Esophagus muscularis mucosa (tissue), 4 donors: ENCODE results near the gene PLEKHA3. TPM values are rescaled to one million over a fixed set of nuclear protein-coding genes. Genes with fewer than 3 reads are reported as not detected.

Experiments used
- DNase-seq: peaks from one replicate; pipeline ENCODE4 v3.0.0-alpha.2; 2017; ENCODE audit errors: extremely low spot score
- H3K27ac ChIP-seq, 4 donors: fragments of 200-600 bp; sonication (generic); replicated peaks in 1 of 4; 1 replicate in 3 of 4; 2 replicates in 1 of 4; pipeline ENCODE4 v1.5.1; 2016 to 2019; ENCODE audit warnings: mild to moderate bottlenecking in 1 of 4
- H3K27me3 ChIP-seq, 4 donors: fragments of 200-600 bp; sonication (generic); one replicate each; pipeline versions ENCODE4 v1.5.1 to v1.6.0; 2016 to 2019
- H3K36me3 ChIP-seq, 4 donors: fragments of 200-600 bp; sonication (generic); one replicate each; pipeline ENCODE4 v1.5.1; 2016 to 2019
- H3K4me1 ChIP-seq, 4 donors: fragments of 200-600 bp; sonication (generic); one replicate each; pipeline ENCODE4 v1.5.1; 2016 to 2019
- H3K4me3 ChIP-seq, 4 donors: fragments of 200-600 bp; sonication (generic); 1 replicate in 2 of 4; 2 replicates in 2 of 4; pipeline ENCODE4 v1.5.1; 2016 to 2019; ENCODE audit warnings: mild to moderate bottlenecking in 4 of 4, moderate library complexity in 1 of 4
- H3K9me3 ChIP-seq, 4 donors: fragments of 200-600 bp; sonication (generic); 1 replicate in 3 of 4; 2 replicates in 1 of 4; pipeline ENCODE4 v1.5.1; 2016 to 2019
- CTCF ChIP-seq, 3 experiments: fragments of 200-600 bp in 2 of 3; fragments of 450-650 bp in 1 of 3; sonication (generic) in 2 of 3; IDR thresholded peaks; one replicate each; pipeline ENCODE4 v1.5.1; 2017 to 2019; ENCODE audit warnings: antibody characterized with exemption in 3 of 3, mild to moderate bottlenecking in 2 of 3, moderate library complexity in 1 of 3
- EP300 ChIP-seq: sonication (generic); formaldehyde crosslinking; IDR thresholded peaks from one replicate; pipeline ENCODE4 v1.6.1; 2017; ENCODE audit warnings: antibody characterized with exemption
- POLR2A ChIP-seq: fragments of 450-650 bp; IDR thresholded peaks from one replicate; pipeline ENCODE4 v1.6.1; 2017; ENCODE audit warnings: antibody characterized with exemption, moderate library complexity, mild to moderate bottlenecking, low read depth
- POLR2AphosphoS5 ChIP-seq, 2 donors: sonication (generic); formaldehyde crosslinking; IDR thresholded peaks; one replicate each; pipeline ENCODE4 v1.6.1; 2017; ENCODE audit warnings: antibody characterized with exemption in 2 of 2
- WGBS: methylation state at CpG from one replicate; pipeline ENCODE4 v1.1.5; 2018; 5-methylcytosine and 5-hydroxymethylcytosine counted together
- intact Hi-C: fragments of 100-400 bp; cut with DNase I; formaldehyde crosslinking; loops from one replicate; pipeline ENCODE4 v1.15.1; 2023
- total RNA-seq, 4 donors: library from RNA; depleted of rRNA; stranded (reverse); fragments of >200 nt; gene quantifications; one replicate each; pipeline versions ENCODE4 v1.1.0 to v1.2.1, GENCODE V29; 2016

PLEKHA3 gene
- total RNA-seq, 4 donors from 2014 or later, result 20.8 to 30.0 (median 26.5) TPM

- Histone ChIP-seq H3K9me3 (no peaks in the 10 kb centered on the region), H3K27me3 (no peaks in the 10 kb centered on the region), H3K4me3 (no peak overlapping the region), H3K4me1 (no peaks in the 10 kb centered on the region), H3K27ac (no peak overlapping the region), H3K36me3 (peaks cover 0 to 100% (median 71%) of the 10 kb centered on the region in 4 donors)
- 89% methylated on average over 4 of the region's 4 CpGs for WGBS
- DNase-seq, result no peak
- intact Hi-C loops, result no loop called here
- TF ChIP-seq POLR2AphosphoS5 (IDR thresholded peaks at IDR 0.05), result no peak
- TF ChIP-seq CTCF (IDR thresholded peaks at IDR 0.05), result no peak
- no peak for TF ChIP-seq POLR2A
- no peak for TF ChIP-seq EP300
Observed at GRCh38 chr2:178536037-178536436, 55.8 kb downstream of the PLEKHA3 start.

- peaks cover 20 to 100% (median 67%) of the 10 kb centered on the region in 4 donors for H3K36me3 ChIP-seq
- WGBS, result 97% methylated on average over 12 of the region's 12 CpGs
- DNase-seq, result no peak
Observed at GRCh38 chr2:178542161-178542560, 61.9 kb downstream of the PLEKHA3 start.

GRCh38 chr2:178542569-178542968 is 62.3 kb downstream of the PLEKHA3 start:
- over 99% methylated on average over 5 of the region's 5 CpGs for WGBS
- no peaks in the 10 kb centered on the region for H3K4me1 ChIP-seq
- intact Hi-C loops, result no loop called here
- H3K9me3 ChIP-seq, result no peaks in the 10 kb centered on the region
- peaks cover 20 to 100% (median 65%) of the 10 kb centered on the region in 4 donors for H3K36me3 ChIP-seq
- TF ChIP-seq POLR2A, result no peak
- no peak for TF ChIP-seq CTCF (IDR thresholded peaks at IDR 0.05)
- TF ChIP-seq EP300, result no peak
- no peak for TF ChIP-seq POLR2AphosphoS5 (IDR thresholded peaks at IDR 0.05)
- DNase-seq, result no peak
- H3K4me3 ChIP-seq, result no peak overlapping the region
- H3K27ac ChIP-seq, result no peak overlapping the region
- H3K27me3 ChIP-seq, result no peaks in the 10 kb centered on the region

More at GRCh38 chr2:178542161-178542560, 61.9 kb downstream of the PLEKHA3 start:
- Histone ChIP-seq H3K9me3 (no peaks in the 10 kb centered on the region), H3K27me3 (no peaks in the 10 kb centered on the region), H3K4me1 (no peaks in the 10 kb centered on the region), H3K27ac (no peak overlapping the region), H3K4me3 (no peak overlapping the region)
- intact Hi-C loops, result no loop called here
- TF ChIP-seq POLR2AphosphoS5 (IDR thresholded peaks at IDR 0.05), result no peak

- DNase-seq, result no peak
- Histone ChIP-seq H3K9me3 (no peaks in the 10 kb centered on the region), H3K4me3 (no peak overlapping the region), H3K27ac (no peak overlapping the region), H3K4me1 (no peaks in the 10 kb centered on the region), H3K27me3 (no peaks in the 10 kb centered on the region), H3K36me3 (peaks cover 10 to 100% (median 45%) of the 10 kb centered on the region in 4 donors)
- TF ChIP-seq POLR2A (no peak), CTCF (IDR thresholded peaks at IDR 0.05) (no peak), EP300 (no peak), POLR2AphosphoS5 (IDR thresholded peaks at IDR 0.05) (no peak)
- WGBS, result 94% methylated on average over 2 of the region's 2 CpGs
- intact Hi-C loops, result no loop called here
Observed at GRCh38 chr2:178550352-178550751, 70.1 kb downstream of the PLEKHA3 start.

- TF ChIP-seq POLR2AphosphoS5 (IDR thresholded peaks at IDR 0.05), result no peak
- no peak for TF ChIP-seq CTCF (IDR thresholded peaks at IDR 0.05)
- no peak for TF ChIP-seq POLR2A
- TF ChIP-seq EP300, result no peak
- no peaks in the 10 kb centered on the region for H3K9me3 ChIP-seq
- H3K36me3 ChIP-seq, result peaks cover 4 to 100% (median 27%) of the 10 kb centered on the region in 4 donors
- no peak for DNase-seq
- no peak overlapping the region for H3K27ac ChIP-seq
- H3K4me1 ChIP-seq, result peaks cover 0 to 8% (median 0%) of the 10 kb centered on the region in 4 donors
- intact Hi-C loops, result no loop called here
- H3K27me3 ChIP-seq, result no peaks in the 10 kb centered on the region
- H3K4me3 ChIP-seq, result no peak overlapping the region
- 53% methylated on average over 2 of the region's 2 CpGs for WGBS
Observed at GRCh38 chr2:178553047-178553446, 72.8 kb downstream of the PLEKHA3 start.

Other genes starting within 250 kb of the PLEKHA3 start
- 10 to 100 TPM; 74.5 to 90.9 (median 75.7) TPM for gene PRKRA, start 29.3 kb upstream of the PLEKHA3 start, total RNA-seq
- 1 to 10 TPM; 1.4 to 5.8 (median 2.1) TPM for gene PJVK, start 29.1 kb upstream of the PLEKHA3 start, total RNA-seq
- 10 to 100 TPM; 13.3 to 15.0 (median 14.7) TPM for gene FKBP7, start 1.9 kb upstream of the PLEKHA3 start, total RNA-seq